Breast epithelium (tissue), 3 donors: ENCODE results near the gene DST.

ENCODE experiments used
- CTCF ChIP-seq, 3 donors: fragments of 450-650 bp; IDR thresholded peaks; one replicate each; pipeline ENCODE4 v1.5.1; 2016 to 2017; ENCODE audit warnings: antibody characterized with exemption in 3 of 3, mild to moderate bottlenecking in 3 of 3, moderate library complexity in 3 of 3
- POLR2AphosphoS5 ChIP-seq, 3 donors: sonication (generic); formaldehyde crosslinking; IDR thresholded peaks; one replicate each; pipeline ENCODE4 v1.6.1; 2017; ENCODE audit warnings: antibody characterized with exemption in 3 of 3

- TF ChIP-seq CTCF (IDR thresholded peaks at IDR 0.05) (no peak), POLR2AphosphoS5 (IDR thresholded peaks at IDR 0.05) (no peak)
Observed at GRCh38 chr6:56580271-56580670, 62.4 kb downstream of the DST start.
